Liver (tissue), 9 donors: ENCODE measurements around the gene NSF. TPM values are rescaled to one million over a fixed set of nuclear protein-coding genes. Genes with fewer than 3 reads are reported as not detected.

ENCODE experiments used
- DNase-seq: peaks from one replicate; pipeline ENCODE4 v3.0.0-alpha.2; 2017; ENCODE audit warnings: low spot score
- H3K27ac ChIP-seq, 2 donors: one replicate each; pipeline ENCODE4 v1.7.0; 2013; ENCODE audit warnings: inconsistent platforms in 2 of 2, low read length in 2 of 2, control low read depth in 1 of 2, low read depth in 1 of 2, mild to moderate bottlenecking in 1 of 2
- H3K27me3 ChIP-seq, 4 donors: one replicate each; pipeline versions ENCODE4 v1.6.1 to v1.7.0; 2013; ENCODE audit warnings: low read length in 3 of 4, inconsistent platforms in 1 of 4, mild to moderate bottlenecking in 1 of 4, moderate library complexity in 1 of 4; ENCODE audit not compliant: control insufficient read depth in 4 of 4, insufficient read depth in 4 of 4
- H3K36me3 ChIP-seq, 4 donors: one replicate each; pipeline versions ENCODE4 v1.6.1 to v1.7.0; 2013; ENCODE audit warnings: low read length in 3 of 4, mild to moderate bottlenecking in 3 of 4, low read depth in 1 of 4, moderate library complexity in 1 of 4; ENCODE audit not compliant: control insufficient read depth in 4 of 4, insufficient read depth in 3 of 4
- H3K4me1 ChIP-seq, 4 donors: one replicate each; pipeline versions ENCODE4 v1.6.1 to v1.7.0; 2013; ENCODE audit warnings: low read length in 3 of 4, mild to moderate bottlenecking in 3 of 4, moderate library complexity in 1 of 4; ENCODE audit not compliant: control insufficient read depth in 4 of 4, insufficient read depth in 4 of 4
- H3K4me3 ChIP-seq, 3 donors: one replicate each; pipeline versions ENCODE4 v1.6.1 to v1.7.0; 2013; ENCODE audit warnings: low read length in 3 of 3, control low read depth in 1 of 3, low read depth in 1 of 3, mild to moderate bottlenecking in 1 of 3
- H3K9ac ChIP-seq, 2 donors: one replicate each; pipeline ENCODE4 v1.7.0; 2013; ENCODE audit warnings: low read length in 2 of 2, mild to moderate bottlenecking in 2 of 2, moderate library complexity in 2 of 2, control low read depth in 1 of 2, low read depth in 1 of 2
- H3K9me3 ChIP-seq, 4 donors: one replicate each; pipeline versions ENCODE4 v1.6.1 to v1.7.0; 2013; ENCODE audit warnings: low read length in 3 of 4; ENCODE audit not compliant: control insufficient read depth in 4 of 4
- ATF3 ChIP-seq: IDR thresholded peaks from 2 replicates; pipeline ENCODE4 v1.6.1; 2016; ENCODE audit warnings: antibody characterized with exemption
- EGR1 ChIP-seq, 2 donors: IDR thresholded peaks; 2 replicates each; pipeline ENCODE4 v1.6.1; 2016 to 2018; ENCODE audit warnings: antibody characterized with exemption in 2 of 2, low read depth in 2 of 2
- FOXA1 ChIP-seq: IDR thresholded peaks from 2 replicates; pipeline ENCODE4 v1.6.1; 2016; ENCODE audit warnings: antibody characterized with exemption
- FOXA2 ChIP-seq: IDR thresholded peaks from 2 replicates; pipeline ENCODE4 v1.6.1; 2016; ENCODE audit warnings: antibody characterized with exemption
- GABPA ChIP-seq, 2 donors: IDR thresholded peaks in 1 of 2; conservative IDR thresholded peaks in 1 of 2; 2 replicates each; pipeline ENCODE4 v1.6.1; 2016; ENCODE audit warnings: antibody characterized with exemption in 2 of 2, mild to moderate bottlenecking in 1 of 2, moderate library complexity in 1 of 2
- HNF4A ChIP-seq, 2 donors: conservative IDR thresholded peaks; 2 replicates each; pipeline ENCODE4 v1.6.1; 2016; ENCODE audit warnings: antibody characterized with exemption in 2 of 2, mild to moderate bottlenecking in 2 of 2
- HNF4G ChIP-seq: IDR thresholded peaks from 2 replicates; pipeline ENCODE4 v1.6.1; 2016; ENCODE audit warnings: antibody characterized with exemption
- JUND ChIP-seq, 2 donors: IDR thresholded peaks; 2 replicates each; pipeline ENCODE4 v1.6.1; 2016; ENCODE audit warnings: antibody characterized with exemption in 2 of 2
- MAX ChIP-seq: IDR thresholded peaks from 2 replicates; pipeline ENCODE4 v1.6.1; 2016; ENCODE audit warnings: antibody characterized with exemption
- NR2F2 ChIP-seq: IDR thresholded peaks from 2 replicates; pipeline ENCODE4 v1.6.1; 2016; ENCODE audit warnings: antibody characterized with exemption
- RAD21 ChIP-seq, 2 donors: IDR thresholded peaks; 2 replicates each; pipeline ENCODE4 v1.6.1; 2016; ENCODE audit warnings: antibody characterized with exemption in 2 of 2, mild to moderate bottlenecking in 2 of 2
- RXRA ChIP-seq, 2 donors: IDR thresholded peaks; 2 replicates each; pipeline ENCODE4 v1.6.1; 2017 to 2018; ENCODE audit warnings: antibody characterized with exemption in 2 of 2, mild to moderate bottlenecking in 1 of 2
- SP1 ChIP-seq: IDR thresholded peaks from 2 replicates; pipeline ENCODE4 v1.6.1; 2018; ENCODE audit warnings: antibody characterized with exemption, mild to moderate bottlenecking
- TAF1 ChIP-seq: conservative IDR thresholded peaks from 2 replicates; pipeline ENCODE4 v1.6.1; 2016; ENCODE audit warnings: antibody characterized with exemption, mild to moderate bottlenecking
- YY1 ChIP-seq: IDR thresholded peaks from 2 replicates; pipeline ENCODE4 v1.6.1; 2016; ENCODE audit warnings: antibody characterized with exemption, mild to moderate bottlenecking
- ZBTB33 ChIP-seq: IDR thresholded peaks from 2 replicates; pipeline ENCODE4 v1.6.1; 2016; ENCODE audit warnings: antibody characterized with exemption
- WGBS: extraction: QIAGEN DNeasy Blood & Tissue Kit; methylation state at CpG from one replicate; pipeline ENCODE4 v1.1.7; 2013; 5-methylcytosine and 5-hydroxymethylcytosine counted together
- polyA plus RNA-seq, 2 donors: library from polyadenylated mRNA; stranded (reverse) in 1 of 2; unstranded in 1 of 2; fragments of 200-250 nt in 1 of 2; fragments of >200 nt in 1 of 2; fragmentation: Nextera tagmentation in 1 of 2; extraction: Ambion mirVana in 1 of 2; gene quantifications; one replicate each; pipeline versions ENCODE4 v1.2.1 to v1.2.3, GENCODE V29; 2013 to 2015
- total RNA-seq, 2 donors: library from RNA; depleted of rRNA; stranded (reverse); fragments of >200 nt; gene quantifications; one replicate each; pipeline ENCODE4 v1.2.3, GENCODE V29; 2014
- TF ChIP-seq, protein P1 (sequence below): IDR thresholded peaks from 2 replicates; pipeline ENCODE4 v1.6.1; 2016; ENCODE audit warnings: antibody characterized with exemption, mild to moderate bottlenecking
- TF ChIP-seq, protein P2 (sequence below): fragments of 150-350 bp; IDR thresholded peaks from 2 replicates; pipeline ENCODE4 v1.5.1; 2017; ENCODE audit warnings: improper control_type of control experiment, low read depth, low read length; ENCODE audit not compliant: missing input control
- donor health status: healthy.
- donor health status: healthy.
- donor health status: healthy.
- donor health status: healthy.
- donor health status: healthy.

The NSF gene
- total and polyA plus RNA-seq, 4 donors: 7.5 to 24.0 (median 15.4) TPM

DNA sequence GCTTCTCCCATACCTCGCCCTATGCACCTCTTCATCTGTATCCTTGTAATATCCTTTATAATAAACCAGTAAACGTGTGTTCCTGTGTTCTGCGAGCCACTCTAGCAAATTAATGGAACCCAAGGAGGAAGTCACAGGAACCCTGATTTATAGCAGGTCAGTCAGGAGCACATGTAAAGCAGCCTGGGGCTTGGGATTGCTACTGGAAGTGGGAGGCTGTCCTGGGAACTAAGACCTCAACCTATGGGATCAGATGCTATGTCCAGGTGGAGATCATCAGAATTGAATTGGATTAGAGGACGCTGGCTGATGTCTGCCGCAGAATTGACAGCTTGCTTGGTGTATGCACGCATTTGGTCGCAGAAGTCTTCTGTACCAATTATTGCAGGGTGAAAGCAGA, 212.3 kb downstream of the NSF start:
- Histone ChIP-seq H3K36me3 (no peaks in the 10 kb centered on the region), H3K9me3 (no peaks in the 10 kb centered on the region), H3K27ac (no peak overlapping the region), H3K4me3 (no peak overlapping the region), H3K9ac (no peak overlapping the region), H3K27me3 (no peaks in the 10 kb centered on the region), H3K4me1 (no peaks in the 10 kb centered on the region)
- 80% methylated on average over 7 of the region's 7 CpGs for WGBS
- TF ChIP-seq NR2F2 (no peak), FOXA2 (no peak), TAF1 (no peak), HNF4G (no peak), RXRA (IDR thresholded peaks at IDR 0.05) (no peak), RAD21 (IDR thresholded peaks at IDR 0.05) (no peak), JUND (IDR thresholded peaks at IDR 0.05) (no peak), MAX (no peak), ATF3 (no peak), FOXA1 (no peak), SP1 (no peak), GABPA (IDR thresholded peaks at IDR 0.05 in 1 of 2, conservative IDR thresholded peaks at IDR 0.05 in 1 of 2) (no peak), ZBTB33 (no peak), YY1 (no peak), HNF4A (conservative IDR thresholded peaks at IDR 0.05) (no peak), EGR1 (IDR thresholded peaks at IDR 0.05; ENCODE audit: low read depth in 2 of 2) (no peak)
- TF ChIP-seq, protein P1, sequence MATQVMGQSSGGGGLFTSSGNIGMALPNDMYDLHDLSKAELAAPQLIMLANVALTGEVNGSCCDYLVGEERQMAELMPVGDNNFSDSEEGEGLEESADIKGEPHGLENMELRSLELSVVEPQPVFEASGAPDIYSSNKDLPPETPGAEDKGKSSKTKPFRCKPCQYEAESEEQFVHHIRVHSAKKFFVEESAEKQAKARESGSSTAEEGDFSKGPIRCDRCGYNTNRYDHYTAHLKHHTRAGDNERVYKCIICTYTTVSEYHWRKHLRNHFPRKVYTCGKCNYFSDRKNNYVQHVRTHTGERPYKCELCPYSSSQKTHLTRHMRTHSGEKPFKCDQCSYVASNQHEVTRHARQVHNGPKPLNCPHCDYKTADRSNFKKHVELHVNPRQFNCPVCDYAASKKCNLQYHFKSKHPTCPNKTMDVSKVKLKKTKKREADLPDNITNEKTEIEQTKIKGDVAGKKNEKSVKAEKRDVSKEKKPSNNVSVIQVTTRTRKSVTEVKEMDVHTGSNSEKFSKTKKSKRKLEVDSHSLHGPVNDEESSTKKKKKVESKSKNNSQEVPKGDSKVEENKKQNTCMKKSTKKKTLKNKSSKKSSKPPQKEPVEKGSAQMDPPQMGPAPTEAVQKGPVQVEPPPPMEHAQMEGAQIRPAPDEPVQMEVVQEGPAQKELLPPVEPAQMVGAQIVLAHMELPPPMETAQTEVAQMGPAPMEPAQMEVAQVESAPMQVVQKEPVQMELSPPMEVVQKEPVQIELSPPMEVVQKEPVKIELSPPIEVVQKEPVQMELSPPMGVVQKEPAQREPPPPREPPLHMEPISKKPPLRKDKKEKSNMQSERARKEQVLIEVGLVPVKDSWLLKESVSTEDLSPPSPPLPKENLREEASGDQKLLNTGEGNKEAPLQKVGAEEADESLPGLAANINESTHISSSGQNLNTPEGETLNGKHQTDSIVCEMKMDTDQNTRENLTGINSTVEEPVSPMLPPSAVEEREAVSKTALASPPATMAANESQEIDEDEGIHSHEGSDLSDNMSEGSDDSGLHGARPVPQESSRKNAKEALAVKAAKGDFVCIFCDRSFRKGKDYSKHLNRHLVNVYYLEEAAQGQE: no peak
- TF ChIP-seq, protein P2, sequence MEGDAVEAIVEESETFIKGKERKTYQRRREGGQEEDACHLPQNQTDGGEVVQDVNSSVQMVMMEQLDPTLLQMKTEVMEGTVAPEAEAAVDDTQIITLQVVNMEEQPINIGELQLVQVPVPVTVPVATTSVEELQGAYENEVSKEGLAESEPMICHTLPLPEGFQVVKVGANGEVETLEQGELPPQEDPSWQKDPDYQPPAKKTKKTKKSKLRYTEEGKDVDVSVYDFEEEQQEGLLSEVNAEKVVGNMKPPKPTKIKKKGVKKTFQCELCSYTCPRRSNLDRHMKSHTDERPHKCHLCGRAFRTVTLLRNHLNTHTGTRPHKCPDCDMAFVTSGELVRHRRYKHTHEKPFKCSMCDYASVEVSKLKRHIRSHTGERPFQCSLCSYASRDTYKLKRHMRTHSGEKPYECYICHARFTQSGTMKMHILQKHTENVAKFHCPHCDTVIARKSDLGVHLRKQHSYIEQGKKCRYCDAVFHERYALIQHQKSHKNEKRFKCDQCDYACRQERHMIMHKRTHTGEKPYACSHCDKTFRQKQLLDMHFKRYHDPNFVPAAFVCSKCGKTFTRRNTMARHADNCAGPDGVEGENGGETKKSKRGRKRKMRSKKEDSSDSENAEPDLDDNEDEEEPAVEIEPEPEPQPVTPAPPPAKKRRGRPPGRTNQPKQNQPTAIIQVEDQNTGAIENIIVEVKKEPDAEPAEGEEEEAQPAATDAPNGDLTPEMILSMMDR: no peak
- no peak for DNase-seq
